A549 treated with Hydrocortisone at 1 μM for 4 hours (cell line): ENCODE results near the gene SUN2. TPM values are rescaled to one million over a fixed set of nuclear protein-coding genes. Genes with fewer than 3 reads are reported as not detected.

Source experiments
- total RNA-seq: library from RNA; stranded (reverse); fragments of 200-300 nt; extraction: Qiagen RNA extraction; gene quantifications from 5 replicates; pipeline ENCODE4 v1.2.3, GENCODE V29; 2022

The SUN2 gene
- 31.7 to 39.1 TPM (median 37.0 TPM) in 5 replicates for total RNA-seq

GRCh38 chr22:38755911-38756532, at the start of gene SUN2:
Gene SUN2, minus strand, starts transcription at chr22:38755998. Its CDS starts 3,370 bp downstream, at chr22:38752628.

DNA sequence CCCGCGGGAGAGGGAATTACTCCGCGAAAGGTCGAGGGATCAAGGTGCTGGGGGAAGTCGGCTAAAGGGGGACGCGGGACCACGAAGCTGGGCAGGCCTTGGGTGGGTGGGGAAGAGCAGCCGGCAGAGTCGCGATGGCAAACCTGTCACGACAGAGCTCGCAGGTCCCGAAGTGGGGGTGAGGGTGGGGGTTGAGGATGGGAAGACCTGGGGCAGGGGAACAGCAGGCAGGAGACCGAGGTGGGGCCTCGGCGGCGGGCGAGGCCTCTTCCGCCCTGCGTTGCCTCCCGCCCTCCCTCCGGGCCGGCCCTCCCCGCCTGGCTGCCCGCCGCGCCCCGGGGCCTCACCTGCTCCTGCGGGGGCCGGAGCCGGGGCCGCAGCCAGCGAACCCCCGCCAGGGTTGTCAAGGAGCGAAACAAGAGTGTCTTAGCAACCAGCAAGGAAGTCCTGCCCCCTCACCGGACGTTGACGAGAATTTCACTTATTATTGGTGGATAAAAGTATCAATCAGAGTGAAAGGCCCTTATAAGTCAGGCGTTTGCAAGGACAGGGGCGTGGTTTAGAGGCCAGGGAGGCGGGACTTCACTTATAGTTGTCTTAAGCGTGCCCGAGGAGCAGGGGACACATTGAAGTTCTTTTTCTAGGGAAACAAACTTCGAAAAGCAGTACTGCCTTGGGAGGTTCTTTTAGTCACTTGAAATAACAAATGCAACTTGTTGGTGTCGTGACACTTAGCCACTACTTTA, 38.1 kb upstream of the SUN2 start, which contains the start of gene DNAL4:
Gene DNAL4 (minus strand): TSS at position 423 of the 746 bp plus-strand sequence. CDS start 11,412 bp downstream, outside the sequence.

GRCh38 chr22:38705235-38706100, 50.3 kb downstream of the SUN2 start, which contains the start of gene GTPBP1:
Gene GTPBP1, plus strand, starts transcription at chr22:38705944. Its CDS starts 12 bp downstream, at chr22:38705956.

DNA sequence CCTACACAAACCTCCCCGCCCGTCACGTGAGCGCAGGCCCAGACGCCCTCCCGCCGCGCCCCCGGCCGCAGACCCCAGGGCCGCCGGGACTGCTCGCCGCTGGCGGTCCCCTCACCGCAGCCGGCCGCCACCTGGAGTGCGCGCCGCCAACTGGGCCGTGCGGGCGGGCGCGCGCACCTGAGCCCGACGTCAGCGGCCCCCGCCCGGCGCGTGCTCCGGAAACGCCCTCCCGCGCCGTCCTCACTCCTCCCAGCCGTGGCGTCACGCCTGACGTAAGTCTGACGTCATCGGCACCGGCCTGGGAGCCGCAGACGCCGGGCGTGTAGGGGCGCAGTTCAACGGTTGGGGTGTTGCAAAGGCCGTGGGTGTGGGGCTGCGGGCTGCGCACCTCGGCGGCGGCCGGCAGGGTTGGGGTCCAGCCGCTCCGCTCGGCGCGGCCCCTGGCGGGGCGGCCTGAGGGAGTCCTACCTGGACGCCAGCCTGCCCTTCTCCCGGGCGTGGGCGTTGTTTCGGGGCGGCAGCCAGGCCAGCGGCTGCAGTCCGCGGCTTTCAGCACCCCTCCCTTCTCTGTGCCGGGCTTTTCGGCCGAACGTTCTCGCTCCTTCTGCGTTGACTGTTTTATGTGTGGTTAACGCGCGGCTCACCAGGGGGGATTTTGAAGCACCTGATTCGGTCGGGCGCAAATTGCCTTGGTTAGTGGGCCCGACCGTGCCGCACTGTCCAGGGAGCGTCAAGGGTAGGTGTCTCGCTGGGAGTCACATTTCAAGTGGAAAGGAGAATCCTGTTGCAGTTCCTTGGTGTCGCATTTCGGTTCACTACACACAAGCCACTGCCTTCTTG, 54.8 kb downstream of the SUN2 start, which contains the start of gene JOSD1:
Gene JOSD1 (minus strand): TSS at position 155 of the 840 bp plus-strand sequence. CDS start 956 bp downstream, outside the sequence.

Other genes starting within 250 kb of the SUN2 start
- 84.1 to 121 TPM (median 89.3 TPM) in 5 replicates for gene DDX17, start 249.7 kb downstream of the SUN2 start, total RNA-seq
- 2.8 to 5.4 TPM (median 3.7 TPM) in 5 replicates for gene DMC1, start 185.8 kb downstream of the SUN2 start, total RNA-seq
- gene FAM227A, start 99.6 kb downstream of the SUN2 start, total RNA-seq, result 0.63 to 1.0 TPM (median 0.97 TPM) in 5 replicates
- gene CBY1, start 99.4 kb downstream of the SUN2 start, total RNA-seq, result 15.7 to 17.1 TPM (median 16.0 TPM) in 5 replicates
- gene TOMM22, start 74.0 kb downstream of the SUN2 start, total RNA-seq, result 58.5 to 85.4 TPM (median 73.3 TPM) in 5 replicates
- gene JOSD1, start 55.1 kb downstream of the SUN2 start, total RNA-seq, result 25.4 to 34.4 TPM (median 28.8 TPM) in 5 replicates
- gene GTPBP1, start 50.1 kb downstream of the SUN2 start, total RNA-seq, result 6.9 to 9.8 TPM (median 8.7 TPM) in 5 replicates
- gene DNAL4, start 38.1 kb upstream of the SUN2 start, total RNA-seq, result 9.2 to 11.1 TPM (median 10.0 TPM) in 5 replicates
- gene NPTXR, start 88.0 kb upstream of the SUN2 start, total RNA-seq, result 7.9 to 10.8 TPM (median 9.8 TPM) in 5 replicates
- gene CBX6, start 116.2 kb upstream of the SUN2 start, total RNA-seq, result 25.8 to 31.4 TPM (median 27.8 TPM) in 5 replicates
- gene APOBEC3A, start 201.6 kb upstream of the SUN2 start, total RNA-seq, result not detected in 5 replicates
- 25.2 to 30.3 TPM (median 28.0 TPM) in 5 replicates for gene APOBEC3B, start 226.3 kb upstream of the SUN2 start, total RNA-seq